HepG2 (cell line): Measurements from ENCODE around the gene TEAD1.

Experiments used
- ZBTB3 ChIP-seq: sonication (generic); formaldehyde crosslinking; IDR thresholded peaks from 2 replicates; pipeline ENCODE4 v1.4.0; 2020; ENCODE audit warnings: low read depth, mild to moderate bottlenecking, moderate library complexity, missing genetic modification reagents, borderline replicate concordance
- TF ChIP-seq, protein P1 (sequence below), 2 experiments: IDR thresholded peaks; 2 replicates each; pipeline ENCODE4 v1.6.1; 2011 to 2012; ENCODE audit warnings: low read length in 2 of 2, borderline replicate concordance in 1 of 2, low read depth in 1 of 2, mild to moderate bottlenecking in 1 of 2, moderate library complexity in 1 of 2

DNA sequence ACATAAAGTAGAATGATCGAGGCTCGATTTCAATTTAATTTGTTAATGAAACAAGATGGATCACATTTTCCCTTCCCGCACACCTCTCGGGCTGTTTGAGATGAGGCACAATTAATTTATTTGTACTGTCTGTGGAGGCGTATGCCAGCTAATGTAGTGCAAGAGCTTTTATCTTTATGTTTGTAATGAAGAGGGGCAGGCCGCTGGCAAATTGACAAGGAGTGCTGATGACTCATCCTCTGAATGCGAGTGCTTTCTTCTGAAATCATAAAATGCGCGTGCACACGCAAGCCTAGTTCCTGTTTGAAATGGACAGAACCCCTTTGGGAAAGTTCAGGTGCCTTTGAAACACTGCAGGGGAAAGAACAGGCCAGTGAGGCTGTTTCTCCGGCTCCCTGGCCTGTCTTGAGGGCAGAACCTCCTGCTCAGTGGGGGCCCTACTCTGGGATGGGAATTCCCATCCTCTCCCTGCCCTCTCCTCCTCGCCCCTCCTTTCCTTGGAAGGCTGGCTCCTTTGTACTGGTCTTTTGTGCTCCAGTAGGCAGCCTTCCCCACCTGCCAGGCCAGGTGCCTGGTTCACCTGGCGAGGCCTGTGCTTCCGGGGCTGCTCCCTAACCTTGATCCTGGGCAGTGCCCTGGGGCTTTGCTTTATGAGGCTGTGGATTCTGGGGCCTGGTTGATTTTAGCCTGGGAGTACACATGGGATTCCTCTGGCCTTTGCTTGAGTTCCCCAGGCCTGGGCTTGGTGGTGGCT, 50.3 kb downstream of the TEAD1 start:
- no peak for TF ChIP-seq ZBTB3 (CRISPR knock-in tag)
- TF ChIP-seq, protein P1, sequence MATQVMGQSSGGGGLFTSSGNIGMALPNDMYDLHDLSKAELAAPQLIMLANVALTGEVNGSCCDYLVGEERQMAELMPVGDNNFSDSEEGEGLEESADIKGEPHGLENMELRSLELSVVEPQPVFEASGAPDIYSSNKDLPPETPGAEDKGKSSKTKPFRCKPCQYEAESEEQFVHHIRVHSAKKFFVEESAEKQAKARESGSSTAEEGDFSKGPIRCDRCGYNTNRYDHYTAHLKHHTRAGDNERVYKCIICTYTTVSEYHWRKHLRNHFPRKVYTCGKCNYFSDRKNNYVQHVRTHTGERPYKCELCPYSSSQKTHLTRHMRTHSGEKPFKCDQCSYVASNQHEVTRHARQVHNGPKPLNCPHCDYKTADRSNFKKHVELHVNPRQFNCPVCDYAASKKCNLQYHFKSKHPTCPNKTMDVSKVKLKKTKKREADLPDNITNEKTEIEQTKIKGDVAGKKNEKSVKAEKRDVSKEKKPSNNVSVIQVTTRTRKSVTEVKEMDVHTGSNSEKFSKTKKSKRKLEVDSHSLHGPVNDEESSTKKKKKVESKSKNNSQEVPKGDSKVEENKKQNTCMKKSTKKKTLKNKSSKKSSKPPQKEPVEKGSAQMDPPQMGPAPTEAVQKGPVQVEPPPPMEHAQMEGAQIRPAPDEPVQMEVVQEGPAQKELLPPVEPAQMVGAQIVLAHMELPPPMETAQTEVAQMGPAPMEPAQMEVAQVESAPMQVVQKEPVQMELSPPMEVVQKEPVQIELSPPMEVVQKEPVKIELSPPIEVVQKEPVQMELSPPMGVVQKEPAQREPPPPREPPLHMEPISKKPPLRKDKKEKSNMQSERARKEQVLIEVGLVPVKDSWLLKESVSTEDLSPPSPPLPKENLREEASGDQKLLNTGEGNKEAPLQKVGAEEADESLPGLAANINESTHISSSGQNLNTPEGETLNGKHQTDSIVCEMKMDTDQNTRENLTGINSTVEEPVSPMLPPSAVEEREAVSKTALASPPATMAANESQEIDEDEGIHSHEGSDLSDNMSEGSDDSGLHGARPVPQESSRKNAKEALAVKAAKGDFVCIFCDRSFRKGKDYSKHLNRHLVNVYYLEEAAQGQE (IDR thresholded peaks at IDR 0.05; ENCODE audit: borderline replicate concordance in 1 of 2, low read depth in 1 of 2, low read length in 2 of 2): no peak
